ENCODE measurements around the gene KLHL21. TPM values are rescaled to one million over a fixed set of nuclear protein-coding genes. Genes with fewer than 3 reads are reported as not detected.

Gene KLHL21
- total RNA-seq, 2 experiments from 2014 or later, result 21.0 to 23.3 TPM

GRCh38 chr1:6594977-6595740, 7.5 kb downstream of the KLHL21 start:
- H3K27me3 Mint-ChIP-seq (ENCODE audit: low read depth), result no peaks in the 10 kb centered on the region
- H3K4me3 Mint-ChIP-seq, result no peak overlapping the region
- peaks cover 40% of the 10 kb centered on the region for H3K36me3 Mint-ChIP-seq (ENCODE audit: low read depth)
- peaks cover 46% of the 10 kb centered on the region for H3K4me1 Mint-ChIP-seq (ENCODE audit: low read depth)
- DNase-seq, result no peak
- H3K27ac Mint-ChIP-seq, result no peak overlapping the region
- no peaks in the 10 kb centered on the region for H3K9me3 Mint-ChIP-seq
- CTCF ChIA-PET, result interaction anchor here (0.7 to 1.5 kb wide), 3 partner anchors 40 to 349 kb away, joined by 3 to 7 read pairs (median 5); partner anchors contain the start of gene TAS1R1
- intact Hi-C loops (cut with micrococcal nuclease), result no loop called here

- CTCF ChIA-PET, result no interaction called here
- peaks cover 29% of the 10 kb centered on the region for H3K36me3 Mint-ChIP-seq (ENCODE audit: low read depth)
- no peak overlapping the region for H3K27ac Mint-ChIP-seq
- H3K9me3 Mint-ChIP-seq, result no peaks in the 10 kb centered on the region
- no peaks in the 10 kb centered on the region for H3K27me3 Mint-ChIP-seq (ENCODE audit: low read depth)
- intact Hi-C loops (cut with micrococcal nuclease), result no loop called here
- peaks cover 35% of the 10 kb centered on the region for H3K4me1 Mint-ChIP-seq (ENCODE audit: low read depth)
- H3K4me3 Mint-ChIP-seq, result no peak overlapping the region
- DNase-seq, result no peak
Measured at GRCh38 chr1:6593810-6594209, 8.9 kb downstream of the KLHL21 start.

- Mint-ChIP-seq H3K27ac (peak overlapping the region; percentile 53), H3K9me3 (no peaks in the 10 kb centered on the region), H3K4me1 (ENCODE audit: low read depth) (peaks cover 27% of the 10 kb centered on the region), H3K36me3 (ENCODE audit: low read depth) (peaks cover 26% of the 10 kb centered on the region), H3K27me3 (ENCODE audit: low read depth) (no peaks in the 10 kb centered on the region), H3K4me3 (no peak overlapping the region)
- intact Hi-C loops (cut with micrococcal nuclease), result no loop called here
- DNase-seq, result no peak
- CTCF ChIA-PET, result interaction anchor here (0.7 kb wide), 1 partner anchor 1102 kb away, joined by 3 read pairs; no protein-coding TSS in a partner anchor
Measured at GRCh38 chr1:6592865-6593593, 9.6 kb downstream of the KLHL21 start.

- Mint-ChIP-seq H3K4me3 (no peak overlapping the region), H3K36me3 (ENCODE audit: low read depth) (peaks cover 22% of the 10 kb centered on the region), H3K4me1 (ENCODE audit: low read depth) (peaks cover 27% of the 10 kb centered on the region), H3K27ac (no peak overlapping the region), H3K27me3 (ENCODE audit: low read depth) (no peaks in the 10 kb centered on the region), H3K9me3 (no peaks in the 10 kb centered on the region)
- CTCF ChIA-PET, result interaction anchor here (0.7 kb wide), 1 partner anchor 1103 kb away, joined by 3 read pairs; no protein-coding TSS in a partner anchor
- no peak for DNase-seq
- intact Hi-C loops (cut with micrococcal nuclease), result no loop called here
Measured at GRCh38 chr1:6592441-6592840, 10.2 kb downstream of the KLHL21 start.

- CTCF ChIA-PET, result no interaction called here
- H3K27ac Mint-ChIP-seq, result peak overlapping the region; percentile 50
- DNase-seq, result no peak
- no peak overlapping the region for H3K4me3 Mint-ChIP-seq
- peaks cover 30% of the 10 kb centered on the region for H3K4me1 Mint-ChIP-seq (ENCODE audit: low read depth)
- intact Hi-C loops (cut with micrococcal nuclease), result no loop called here
- no peaks in the 10 kb centered on the region for H3K27me3 Mint-ChIP-seq (ENCODE audit: low read depth)
- no peaks in the 10 kb centered on the region for H3K9me3 Mint-ChIP-seq
- peaks cover 19% of the 10 kb centered on the region for H3K36me3 Mint-ChIP-seq (ENCODE audit: low read depth)
Measured at GRCh38 chr1:6591644-6592043, 11.0 kb downstream of the KLHL21 start.

- CTCF ChIA-PET, result no interaction called here
- Mint-ChIP-seq H3K9me3 (no peaks in the 10 kb centered on the region), H3K36me3 (ENCODE audit: low read depth) (peaks cover 18% of the 10 kb centered on the region), H3K27me3 (ENCODE audit: low read depth) (no peaks in the 10 kb centered on the region), H3K4me1 (ENCODE audit: low read depth) (peaks cover 26% of the 10 kb centered on the region), H3K4me3 (no peak overlapping the region), H3K27ac (peak overlapping the region; percentile 53)
- DNase-seq, result no peak
- intact Hi-C loops (cut with micrococcal nuclease), result no loop called here
Measured at GRCh38 chr1:6591222-6591621, 11.4 kb downstream of the KLHL21 start.

- H3K4me3 Mint-ChIP-seq, result no peak overlapping the region
- no peaks in the 10 kb centered on the region for H3K9me3 Mint-ChIP-seq
- peaks cover 7% of the 10 kb centered on the region for H3K36me3 Mint-ChIP-seq (ENCODE audit: low read depth)
- CTCF ChIA-PET, result interaction anchor here (1.9 kb wide), 1 partner anchor 10 kb away, joined by 7 read pairs; no protein-coding TSS in a partner anchor
- no peak for DNase-seq
- H3K4me1 Mint-ChIP-seq (ENCODE audit: low read depth), result peaks cover 19% of the 10 kb centered on the region
- intact Hi-C loops (cut with micrococcal nuclease), result no loop called here
- H3K27ac Mint-ChIP-seq, result peak overlapping the region; percentile 41
- no peaks in the 10 kb centered on the region for H3K27me3 Mint-ChIP-seq (ENCODE audit: low read depth)
Measured at GRCh38 chr1:6590046-6590445, 12.6 kb downstream of the KLHL21 start.

- H3K27me3 Mint-ChIP-seq (ENCODE audit: low read depth), result no peaks in the 10 kb centered on the region
- intact Hi-C loops (cut with micrococcal nuclease), result no loop called here
- no peak overlapping the region for H3K4me3 Mint-ChIP-seq
- no peaks in the 10 kb centered on the region for H3K9me3 Mint-ChIP-seq
- H3K36me3 Mint-ChIP-seq (ENCODE audit: low read depth), result peaks cover 2% of the 10 kb centered on the region
- no peak overlapping the region for H3K27ac Mint-ChIP-seq
- peaks cover 23% of the 10 kb centered on the region for H3K4me1 Mint-ChIP-seq (ENCODE audit: low read depth)
- no peak for DNase-seq
- CTCF ChIA-PET, result interaction anchor here (0.7 to 1.9 kb wide), 2 partner anchors 11 to 100 kb away, joined by 3 to 7 read pairs; no protein-coding TSS in a partner anchor
Measured at GRCh38 chr1:6588893-6589520, 13.7 kb downstream of the KLHL21 start.

GRCh38 chr1:6588128-6588892, 14.4 kb downstream of the KLHL21 start:
- Mint-ChIP-seq H3K9me3 (no peaks in the 10 kb centered on the region), H3K27ac (peak overlapping the region; percentile 69), H3K4me3 (no peak overlapping the region), H3K27me3 (ENCODE audit: low read depth) (no peaks in the 10 kb centered on the region), H3K36me3 (ENCODE audit: low read depth) (no peaks in the 10 kb centered on the region), H3K4me1 (ENCODE audit: low read depth) (peaks cover 21% of the 10 kb centered on the region)
- intact Hi-C loops (cut with micrococcal nuclease), result no loop called here
- CTCF ChIA-PET, result interaction anchor here (0.7 to 1.9 kb wide), 2 partner anchors 12 to 99 kb away, joined by 3 to 7 read pairs; no protein-coding TSS in a partner anchor
- no peak for DNase-seq

GRCh38 chr1:6587261-6588005, 15.2 kb downstream of the KLHL21 start:
- intact Hi-C loops (cut with micrococcal nuclease), result no loop called here
- Mint-ChIP-seq H3K4me1 (ENCODE audit: low read depth) (peaks cover 22% of the 10 kb centered on the region), H3K36me3 (ENCODE audit: low read depth) (no peaks in the 10 kb centered on the region), H3K4me3 (no peak overlapping the region), H3K27me3 (ENCODE audit: low read depth) (no peaks in the 10 kb centered on the region), H3K9me3 (no peaks in the 10 kb centered on the region), H3K27ac (peak overlapping the region; percentile 69)
- CTCF ChIA-PET, result no interaction called here
- no peak for DNase-seq

GRCh38 chr1:6586404-6586816, 16.3 kb downstream of the KLHL21 start:
- intact Hi-C loops (cut with micrococcal nuclease), result no loop called here
- Mint-ChIP-seq H3K36me3 (ENCODE audit: low read depth) (peaks cover 1% of the 10 kb centered on the region), H3K9me3 (no peaks in the 10 kb centered on the region), H3K4me3 (no peak overlapping the region), H3K4me1 (ENCODE audit: low read depth) (peaks cover 30% of the 10 kb centered on the region), H3K27ac (no peak overlapping the region), H3K27me3 (ENCODE audit: low read depth) (no peaks in the 10 kb centered on the region)
- CTCF ChIA-PET, result no interaction called here
- no peak for DNase-seq

Data from activated naive CD4-positive, alpha-beta T cell treated with anti-CD3 and anti-CD28 coated beads for 36 hours (primary cell).